Left colon (tissue), 2 donors: ENCODE results near the gene OR2B2. TPM values are rescaled to one million over a fixed set of nuclear protein-coding genes. Genes with fewer than 3 reads are reported as not detected.

Experiments used
- ATAC-seq: fragments of 200-7000 bp; cut with Tn5 transposase; one replicate; pipeline ENCODE4 v1.9.1; 2020; ENCODE audit warnings: mild to moderate bottlenecking, moderate library complexity
- DNase-seq, 2 donors: peaks; one replicate each; pipeline ENCODE4 v3.0.0-alpha.2; 2020
- intact Hi-C, 2 donors: fragments of 100-400 bp; cut with DNase I in 1 of 2; cut with micrococcal nuclease in 1 of 2; formaldehyde crosslinking; loops; one replicate each; pipeline versions ENCODE4 v1.11.2 to v1.14.0; 2022; cut with DNase I, micrococcal nuclease
- total RNA-seq, 2 donors: library from RNA; stranded (reverse); fragmentation: NEBNext Ultra II Directional; extraction: Animal tissue kit (Norgen Biotek cat#: 25700); gene quantifications; one replicate each; pipeline ENCODE4 v1.2.1, GENCODE V29; 2021
- donor health status: DM: no; HTN: no; CAD: no.
- donor health status: DM: yes; HTN: yes; CAD: no.

The OR2B2 gene
- total RNA-seq, 2 donors from 2014 or later: not detected

DNA sequence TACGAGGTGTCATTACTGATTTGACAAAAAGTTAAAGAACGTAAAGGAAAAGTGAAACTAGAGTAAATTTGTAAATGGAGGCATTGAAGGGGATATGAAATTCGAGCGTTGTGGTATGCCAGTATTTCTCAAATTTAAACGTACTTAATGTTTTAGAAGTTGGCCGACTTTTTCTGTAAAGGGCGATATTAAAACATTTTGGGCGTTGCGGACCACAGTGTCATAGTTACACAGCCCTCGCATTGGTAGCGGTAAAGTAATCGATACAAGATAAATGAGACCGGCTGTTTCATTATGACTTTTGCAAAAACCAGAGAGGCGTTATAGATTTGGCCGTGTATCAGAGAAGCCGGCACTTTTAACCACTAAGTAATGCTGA, 39.6 kb downstream of the OR2B2 start:
- intact Hi-C loops: no loop called here
- DNase-seq (no peak), ATAC-seq (peak; percentile 18)

DNA sequence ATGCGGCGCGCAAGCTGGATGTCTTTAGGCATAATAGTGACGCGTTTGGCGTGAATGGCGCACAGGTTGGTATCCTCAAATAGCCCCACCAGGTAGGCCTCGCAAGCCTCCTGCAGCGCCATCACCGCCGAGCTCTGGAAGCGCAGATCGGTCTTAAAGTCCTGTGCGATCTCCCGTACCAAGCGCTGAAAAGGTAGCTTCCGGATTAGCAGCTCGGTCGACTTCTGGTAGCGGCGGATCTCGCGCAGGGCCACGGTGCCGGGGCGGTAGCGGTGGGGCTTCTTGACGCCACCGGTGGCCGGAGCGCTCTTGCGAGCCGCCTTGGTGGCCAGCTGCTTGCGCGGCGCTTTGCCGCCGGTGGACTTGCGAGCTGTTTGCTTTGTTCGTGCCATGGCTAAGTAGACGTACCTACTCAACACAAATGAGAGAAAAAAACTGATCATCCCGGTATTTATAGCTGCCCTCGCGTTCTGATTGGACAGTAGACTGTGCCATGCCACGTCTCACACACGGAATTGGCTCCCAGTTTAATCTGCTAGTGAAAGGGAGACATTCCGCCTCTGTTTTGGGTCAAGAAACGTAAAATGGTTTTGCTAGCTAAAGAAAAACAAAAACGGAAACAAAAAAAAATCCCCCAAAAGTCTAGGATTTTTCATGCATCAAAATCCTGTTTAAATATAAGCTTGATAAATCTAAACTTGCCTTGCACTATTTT, 40.1 kb downstream of the OR2B2 start:
- peak; percentile 82 to 86 for DNase-seq
- ATAC-seq: peak; percentile 83
- intact Hi-C loops: no loop called here

DNA sequence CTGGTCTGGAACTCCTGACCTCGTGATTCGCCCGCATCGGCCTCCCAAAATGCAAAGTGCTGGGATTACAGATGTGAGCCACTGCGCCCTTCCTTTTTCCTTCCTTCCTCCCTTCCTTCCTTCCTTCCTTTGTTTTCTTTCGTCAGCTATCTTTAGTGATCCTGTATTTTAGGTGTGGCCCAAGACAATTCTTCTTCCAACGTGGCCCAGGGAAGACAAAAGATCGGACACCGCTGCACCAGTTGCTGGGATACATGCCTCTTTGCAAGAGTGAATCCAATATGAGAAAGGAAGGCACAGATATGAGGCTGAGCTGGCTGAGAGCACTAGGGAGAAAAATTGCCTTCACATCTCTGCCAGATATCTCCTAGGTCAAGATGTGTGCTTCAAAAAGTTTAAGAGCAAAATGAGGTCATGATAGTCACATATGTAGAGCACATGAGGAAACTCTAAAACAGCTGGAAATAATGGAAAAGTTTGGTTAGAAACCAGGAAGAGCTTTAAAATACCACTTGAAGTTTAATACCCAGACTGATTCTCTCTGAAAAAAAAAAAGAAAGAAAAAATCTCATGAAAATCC, 41.8 kb downstream of the OR2B2 start:
- intact Hi-C loops: no loop called here
- DNase-seq: no peak
- no peak for ATAC-seq

DNA sequence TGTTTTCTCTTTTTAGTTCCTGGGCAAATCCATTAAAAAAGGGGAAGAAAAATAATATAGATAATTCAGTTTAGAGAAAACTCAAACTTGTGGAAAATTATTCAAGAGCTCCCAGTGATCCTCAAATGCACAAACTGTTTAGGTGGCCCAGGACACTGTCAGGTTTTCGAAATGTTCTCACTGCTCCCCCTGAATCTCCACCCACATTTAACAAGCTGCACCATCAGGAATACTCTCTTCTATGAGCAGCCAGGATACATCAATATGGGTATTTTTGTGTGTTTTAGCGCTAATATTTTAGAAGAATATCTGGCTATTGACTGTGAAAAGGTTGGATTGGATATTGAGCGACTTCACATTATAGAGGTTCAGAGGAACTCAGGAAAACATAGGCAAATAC, 43.9 kb downstream of the OR2B2 start:
- DNase-seq: no peak
- intact Hi-C loops: no loop called here
- ATAC-seq: no peak

DNA sequence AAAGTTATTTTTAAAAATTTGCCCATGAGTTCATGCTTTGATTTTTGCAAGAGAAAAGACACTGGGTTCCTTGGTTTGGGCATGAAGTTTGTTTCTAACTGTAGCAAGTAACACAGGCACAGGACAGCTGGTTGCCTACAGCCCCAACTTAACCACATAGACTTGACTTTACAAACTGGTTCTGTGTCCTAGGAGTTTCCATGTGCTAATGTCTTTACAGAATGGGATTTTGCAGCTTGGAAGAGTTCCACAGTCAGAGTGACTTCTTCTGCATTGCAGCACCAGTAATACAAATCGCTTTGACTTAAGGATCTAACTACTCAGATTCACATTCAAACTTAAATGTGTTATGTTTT, 44.3 kb downstream of the OR2B2 start:
- DNase-seq (no peak), ATAC-seq (no peak)
- intact Hi-C loops: no loop called here

DNA sequence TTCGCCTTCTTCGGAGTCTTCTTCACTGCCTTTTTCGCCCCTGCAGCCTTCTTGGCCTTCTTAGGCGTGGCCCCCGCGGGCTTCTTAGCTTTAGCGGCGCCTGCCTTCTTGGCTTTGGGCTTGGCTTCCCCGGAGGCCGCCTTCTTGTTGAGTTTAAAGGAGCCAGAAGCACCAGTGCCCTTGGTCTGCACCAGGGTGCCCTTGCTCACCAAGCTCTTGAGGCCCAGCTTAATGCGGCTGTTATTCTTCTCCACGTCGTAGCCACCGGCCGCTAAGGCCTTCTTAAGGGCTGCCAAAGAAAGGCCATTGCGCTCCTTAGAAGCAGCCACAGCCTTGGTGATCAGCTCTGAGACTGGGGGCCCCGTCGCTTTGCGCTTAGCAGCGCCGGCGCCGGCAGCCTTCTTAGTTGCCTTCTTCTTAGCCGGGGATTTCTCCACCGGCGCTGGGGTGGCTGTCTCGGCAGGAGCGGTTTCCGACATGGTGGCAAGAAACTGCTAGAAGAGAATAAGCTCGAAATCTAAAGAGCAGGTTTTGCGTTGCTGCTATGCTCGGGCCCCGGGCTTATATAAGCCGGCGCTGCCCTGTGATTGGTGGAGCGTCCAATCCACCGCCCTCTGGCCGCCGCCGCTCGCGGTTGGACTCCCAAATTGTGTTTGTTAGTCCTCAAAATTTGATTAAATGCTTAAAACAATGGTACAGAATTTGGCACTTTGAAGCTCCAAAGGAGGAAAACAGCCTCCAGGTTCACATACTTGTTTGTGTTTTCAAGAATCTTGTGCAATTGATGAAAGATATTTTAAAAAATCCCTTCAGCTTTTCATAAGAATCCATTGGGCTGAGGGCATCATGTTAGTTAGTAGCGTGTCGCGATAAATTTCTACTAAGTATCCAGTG, 44.9 kb downstream of the OR2B2 start:
- DNase-seq (peak; percentile 81 to 89), ATAC-seq (peak; percentile 56)
- intact Hi-C loops: no loop called here

DNA sequence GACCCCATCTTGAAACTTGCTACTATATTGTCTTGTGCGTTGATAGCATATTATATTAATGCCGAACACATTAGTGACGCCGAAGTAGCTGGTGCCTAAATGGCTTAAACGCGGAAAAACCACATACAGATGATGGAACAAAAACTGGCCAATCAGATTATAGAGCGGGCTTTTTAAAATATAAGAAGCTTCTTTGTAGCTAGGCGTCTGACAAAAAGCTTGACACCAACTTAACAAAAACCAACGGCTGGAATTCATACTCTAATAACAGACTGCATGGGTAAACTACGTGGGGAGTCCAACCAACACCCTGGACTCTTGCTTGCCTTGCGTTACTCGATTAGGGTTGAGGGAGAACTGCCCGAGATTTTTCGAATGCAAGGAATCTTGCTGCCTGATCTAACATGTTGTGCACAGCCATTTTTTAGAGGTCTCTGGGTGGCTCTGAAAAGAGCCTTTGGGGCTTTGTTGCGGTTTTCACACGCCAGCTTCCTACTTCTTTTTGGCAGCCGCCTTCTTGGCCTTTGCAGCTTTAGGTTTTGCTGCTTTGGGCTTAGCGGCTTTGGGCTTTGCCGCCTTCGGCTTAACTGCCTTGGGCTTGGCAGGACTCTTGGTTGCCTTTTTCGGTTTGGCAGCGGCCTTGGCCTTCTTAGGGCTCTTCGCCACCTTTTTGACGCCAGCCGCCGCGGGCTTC, 45.7 kb downstream of the OR2B2 start:
- intact Hi-C loops: no loop called here
- DNase-seq: no peak
- ATAC-seq: peak; percentile 41

DNA sequence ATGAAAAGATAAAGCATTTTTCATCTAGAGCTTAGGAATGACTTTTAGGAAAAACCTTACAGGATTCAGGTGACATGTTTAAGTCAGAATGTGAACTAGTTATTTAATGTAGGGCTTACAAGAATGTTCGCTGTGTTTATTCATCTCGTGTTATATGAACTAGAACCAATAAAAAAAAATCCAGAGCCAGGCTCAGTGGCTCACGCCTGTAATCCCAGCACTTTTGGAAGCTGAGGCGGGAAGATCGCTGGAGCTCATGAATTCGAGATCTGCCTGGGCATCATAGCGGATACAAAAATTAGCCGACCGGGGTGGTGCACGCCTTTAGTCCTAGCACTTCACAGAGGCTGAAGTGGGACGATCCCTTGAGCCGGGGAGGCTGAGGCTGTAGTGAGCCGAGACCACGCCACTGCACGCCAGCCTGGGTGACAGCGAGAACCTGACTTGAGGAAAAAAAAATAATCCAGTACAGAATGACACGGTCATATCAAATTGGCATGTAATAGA, 46.3 kb downstream of the OR2B2 start:
- intact Hi-C loops: no loop called here
- DNase-seq: peak in 1 of 2 donors; percentile 46
- ATAC-seq: peak; percentile 16

DNA sequence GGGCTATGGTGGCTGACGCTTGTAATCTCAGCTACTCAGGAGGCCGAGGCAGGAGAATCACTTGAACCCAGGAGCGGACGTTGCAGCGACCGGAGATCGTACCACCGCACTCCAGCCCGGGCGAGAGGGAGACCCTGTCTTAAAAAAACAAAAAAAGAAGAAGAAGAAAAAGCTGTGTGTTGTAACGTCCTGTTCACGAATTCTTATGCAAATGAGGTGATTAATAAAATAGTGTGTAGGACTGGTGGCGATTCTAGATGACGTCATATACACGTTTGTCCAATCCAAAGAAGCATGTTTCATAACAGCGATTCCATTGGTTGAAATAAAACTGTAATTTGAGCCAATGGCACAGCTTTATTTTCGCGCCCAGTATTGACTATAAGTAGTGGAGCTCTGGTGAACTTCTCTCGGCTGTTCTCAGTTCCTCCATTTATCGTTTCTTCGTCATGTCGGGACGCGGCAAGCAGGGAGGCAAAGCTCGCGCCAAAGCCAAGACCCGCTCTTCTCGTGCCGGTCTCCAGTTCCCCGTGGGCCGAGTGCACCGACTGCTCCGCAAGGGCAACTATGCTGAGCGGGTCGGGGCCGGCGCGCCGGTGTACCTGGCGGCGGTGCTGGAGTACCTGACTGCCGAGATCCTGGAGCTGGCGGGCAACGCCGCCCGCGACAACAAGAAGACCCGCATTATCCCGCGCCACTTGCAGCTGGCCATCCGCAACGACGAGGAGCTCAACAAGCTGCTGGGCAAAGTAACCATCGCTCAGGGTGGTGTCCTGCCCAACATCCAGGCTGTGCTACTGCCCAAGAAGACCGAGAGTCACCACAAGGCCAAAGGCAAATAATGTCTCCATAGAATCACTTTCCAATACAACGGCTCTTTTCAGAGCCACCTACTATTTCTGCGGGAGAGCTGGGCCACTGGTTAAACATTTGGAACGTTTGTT, 47.0 kb downstream of the OR2B2 start:
- ATAC-seq (peak; percentile 79), DNase-seq (peak; percentile 66 to 72)
- intact Hi-C loops: no loop called here

DNA sequence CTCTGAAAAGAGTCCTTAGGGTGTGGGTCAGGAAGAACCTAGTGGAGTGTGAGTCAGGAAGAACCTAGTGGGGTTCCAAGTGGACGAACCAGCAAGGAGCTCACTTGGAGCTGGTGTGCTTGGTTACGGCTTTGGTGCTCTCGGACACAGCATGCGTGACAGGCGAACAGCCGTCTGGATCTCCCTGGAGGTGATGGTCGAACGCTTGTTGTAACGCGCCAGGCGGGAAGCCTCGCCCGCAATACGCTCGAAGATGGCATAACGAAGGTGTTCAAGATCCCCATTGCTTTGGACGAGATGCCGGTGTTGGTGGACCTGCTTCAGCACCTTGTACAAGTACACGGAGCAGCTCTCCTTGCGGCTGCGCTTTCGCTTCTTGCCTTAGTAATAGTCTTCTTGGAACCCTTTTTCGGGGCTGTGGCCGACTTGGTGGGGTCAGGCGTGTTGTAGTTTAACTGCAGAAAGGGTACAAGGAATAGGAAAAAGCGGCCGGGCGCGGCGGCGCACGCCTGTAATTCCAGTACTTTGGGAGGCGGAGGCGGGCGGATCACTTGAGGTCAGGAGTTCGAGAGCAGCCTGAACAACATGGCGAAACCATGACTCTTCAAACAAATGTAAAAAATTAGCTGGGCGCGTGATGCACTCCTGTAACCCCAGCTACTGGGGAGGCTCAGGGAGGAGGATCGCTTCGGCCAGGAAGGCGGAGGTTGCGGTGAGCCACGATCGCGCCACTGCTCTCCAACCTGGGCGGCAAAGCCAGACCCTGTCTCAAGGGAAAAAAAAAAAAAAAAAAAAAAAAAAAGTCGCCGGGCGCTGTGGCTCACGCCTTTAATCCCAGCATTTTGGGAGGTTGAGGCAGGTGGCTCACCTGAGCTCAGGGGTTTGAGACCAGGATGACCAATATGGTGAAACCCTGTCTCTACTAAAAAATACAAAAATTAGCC, 48.0 kb downstream of the OR2B2 start:
- DNase-seq (peak in 1 of 2 donors; percentile 46), ATAC-seq (no peak)
- intact Hi-C loops: no loop called here

DNA sequence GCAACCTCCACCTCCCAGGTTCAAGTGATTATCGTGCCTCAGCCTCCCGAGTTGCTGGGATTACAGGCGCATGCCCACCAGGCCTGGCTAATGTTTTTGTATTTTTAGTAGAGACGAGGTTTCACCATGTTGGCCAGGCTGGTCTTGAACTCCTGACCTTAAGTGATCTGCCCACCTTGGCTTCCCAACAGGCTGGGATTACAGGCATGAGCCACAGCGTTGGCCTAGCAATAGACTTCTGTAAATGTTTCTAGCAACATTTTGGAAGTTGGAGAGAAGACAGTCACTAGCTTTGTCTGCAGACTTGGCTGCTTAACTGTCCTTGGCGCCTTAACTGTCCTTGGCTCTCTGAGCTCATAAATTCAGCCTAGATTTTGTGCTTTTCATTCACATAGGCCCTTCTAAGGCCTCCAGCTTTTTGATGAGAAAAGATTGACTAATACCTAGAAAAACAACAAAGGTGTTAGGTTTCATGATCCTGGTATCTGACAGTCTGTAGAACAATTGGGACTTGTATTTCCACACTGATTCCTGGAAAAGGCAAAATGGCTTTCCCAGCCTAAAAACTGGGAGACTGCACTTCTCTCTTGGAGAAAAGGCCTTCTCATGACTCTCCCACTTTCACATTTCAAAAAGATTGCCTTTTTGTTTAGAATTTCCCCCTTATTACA, 49.7 kb downstream of the OR2B2 start:
- DNase-seq (no peak), ATAC-seq (no peak)
- intact Hi-C loops: no loop called here

DNA sequence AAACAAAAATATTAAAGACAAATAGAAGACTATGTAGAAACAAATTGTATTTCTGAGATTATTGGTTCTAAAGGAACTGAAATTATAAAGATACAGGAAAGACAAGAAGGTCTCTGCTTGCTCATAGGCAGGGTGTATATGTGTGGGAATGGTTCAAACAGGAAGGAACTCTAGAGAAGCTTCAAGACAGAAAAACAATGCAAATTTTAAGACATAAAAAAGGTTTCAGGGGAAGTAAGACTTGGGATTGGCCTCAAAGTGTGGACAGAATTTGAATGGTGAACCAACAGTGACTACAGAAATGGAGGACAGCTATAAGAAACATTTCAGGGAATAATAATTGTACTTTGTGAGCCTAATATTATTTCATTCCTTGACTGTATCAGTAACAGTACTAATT, 50.3 kb downstream of the OR2B2 start:
- no peak for ATAC-seq

DNA sequence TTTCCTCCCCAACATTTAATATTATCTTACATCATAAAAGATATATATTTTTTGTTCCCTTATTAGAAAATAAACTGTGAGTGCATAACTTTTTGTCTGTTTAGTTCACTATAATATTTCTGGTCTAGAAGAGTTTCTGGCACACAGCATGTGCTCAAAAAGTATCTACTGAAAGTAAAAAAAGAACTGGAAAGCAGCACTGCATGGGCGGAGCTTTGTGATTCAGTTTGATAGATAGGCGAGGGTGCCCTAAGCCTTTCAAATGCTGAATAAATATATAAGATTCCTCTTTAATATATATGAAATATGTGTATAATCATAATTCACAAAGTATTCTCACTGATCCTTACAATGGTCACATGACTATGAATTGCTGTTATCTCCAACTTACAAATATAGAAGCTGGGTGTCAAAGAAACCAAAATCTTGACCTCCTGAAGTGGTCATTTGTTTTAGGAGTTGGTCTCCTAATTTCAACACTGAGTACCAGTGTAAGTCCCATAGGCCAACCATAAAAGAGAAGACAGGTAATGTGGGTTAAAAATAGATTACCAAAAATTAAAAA, 50.8 kb downstream of the OR2B2 start:
- DNase-seq: no peak
- no peak for ATAC-seq
- intact Hi-C loops: no loop called here

More for the DNA sequence above, 50.3 kb downstream of the OR2B2 start:
- DNase-seq: no peak
- intact Hi-C loops: no loop called here
